GM13977 (cell line): ENCODE measurements around the gene RIBC1.

Experiments
- DNase-seq: peaks from one replicate; pipeline ENCODE4 v3.0.0; 2012; ENCODE audit warnings: low spot score
- in situ Hi-C: fragments of 300-500 bp; cut with MboI; formaldehyde crosslinking; loops from one replicate; pipeline ENCODE4 v1.12.0; 2022; ENCODE audit warnings: low sequenced_read_pairs, low pct_unique_long_range_greater_than_20kb, mixed read lengths, inconsistent platforms; ENCODE audit not compliant: unreplicated experiment
- TF ChIP-seq, protein P1 (sequence below): IDR thresholded peaks from 2 replicates; pipeline ENCODE4 v1.5.1; 2012; ENCODE audit warnings: mild to moderate bottlenecking, control low read depth; ENCODE audit not compliant: insufficient read depth; ENCODE audit errors: extremely low read depth, missing control alignments

RIBC1 gene

DNA sequence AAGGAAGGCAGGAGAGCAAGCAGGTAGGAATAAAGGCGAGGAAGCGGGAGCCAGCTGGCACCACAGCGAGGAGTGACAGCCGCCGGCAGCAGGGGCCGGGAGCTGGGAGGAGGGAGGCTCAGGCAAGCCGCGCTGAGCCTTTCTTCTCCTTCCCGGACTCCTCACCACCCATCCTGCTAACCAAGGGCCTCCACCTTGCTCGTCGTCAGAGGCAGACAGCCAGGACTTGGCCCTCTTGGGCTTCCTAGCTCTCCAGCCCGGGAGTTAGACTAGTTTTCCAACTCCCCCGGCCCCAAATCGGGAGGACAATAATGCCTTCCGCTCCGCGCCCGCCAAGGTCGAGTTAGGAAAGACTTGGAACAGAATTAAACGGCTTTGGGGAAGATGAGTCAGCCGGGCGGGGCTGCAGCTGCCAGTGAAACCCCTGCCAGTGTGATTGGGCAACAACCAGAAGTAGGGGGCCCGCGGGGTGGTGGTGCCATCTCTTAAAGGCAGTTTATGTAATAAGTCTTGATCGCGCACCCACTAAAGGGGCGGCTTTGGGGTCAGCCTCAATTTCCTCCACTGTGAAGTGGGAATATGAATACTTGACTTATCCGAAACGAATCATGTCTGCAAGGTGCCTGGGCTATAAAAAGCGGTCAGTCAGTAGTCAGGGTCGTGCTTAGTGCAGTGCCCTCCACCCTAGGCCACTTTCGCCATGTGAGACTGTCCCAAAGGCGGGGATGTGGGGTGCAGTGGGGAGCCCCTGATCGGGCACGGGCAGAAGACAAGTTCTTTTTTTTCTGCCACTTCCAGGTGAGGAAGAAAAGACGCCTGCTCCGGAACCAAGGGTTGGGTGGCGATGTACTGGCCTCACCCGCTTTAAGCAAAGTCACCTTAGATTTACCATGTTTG, 18.2 kb downstream of the RIBC1 start:
- TF ChIP-seq, protein P1, sequence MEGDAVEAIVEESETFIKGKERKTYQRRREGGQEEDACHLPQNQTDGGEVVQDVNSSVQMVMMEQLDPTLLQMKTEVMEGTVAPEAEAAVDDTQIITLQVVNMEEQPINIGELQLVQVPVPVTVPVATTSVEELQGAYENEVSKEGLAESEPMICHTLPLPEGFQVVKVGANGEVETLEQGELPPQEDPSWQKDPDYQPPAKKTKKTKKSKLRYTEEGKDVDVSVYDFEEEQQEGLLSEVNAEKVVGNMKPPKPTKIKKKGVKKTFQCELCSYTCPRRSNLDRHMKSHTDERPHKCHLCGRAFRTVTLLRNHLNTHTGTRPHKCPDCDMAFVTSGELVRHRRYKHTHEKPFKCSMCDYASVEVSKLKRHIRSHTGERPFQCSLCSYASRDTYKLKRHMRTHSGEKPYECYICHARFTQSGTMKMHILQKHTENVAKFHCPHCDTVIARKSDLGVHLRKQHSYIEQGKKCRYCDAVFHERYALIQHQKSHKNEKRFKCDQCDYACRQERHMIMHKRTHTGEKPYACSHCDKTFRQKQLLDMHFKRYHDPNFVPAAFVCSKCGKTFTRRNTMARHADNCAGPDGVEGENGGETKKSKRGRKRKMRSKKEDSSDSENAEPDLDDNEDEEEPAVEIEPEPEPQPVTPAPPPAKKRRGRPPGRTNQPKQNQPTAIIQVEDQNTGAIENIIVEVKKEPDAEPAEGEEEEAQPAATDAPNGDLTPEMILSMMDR: no peak
- in situ Hi-C loops: loop anchor here (10.0 kb wide), 1 partner anchor 126 kb away; no protein-coding TSS in a partner anchor
- DNase-seq: peak; percentile 14

DNA sequence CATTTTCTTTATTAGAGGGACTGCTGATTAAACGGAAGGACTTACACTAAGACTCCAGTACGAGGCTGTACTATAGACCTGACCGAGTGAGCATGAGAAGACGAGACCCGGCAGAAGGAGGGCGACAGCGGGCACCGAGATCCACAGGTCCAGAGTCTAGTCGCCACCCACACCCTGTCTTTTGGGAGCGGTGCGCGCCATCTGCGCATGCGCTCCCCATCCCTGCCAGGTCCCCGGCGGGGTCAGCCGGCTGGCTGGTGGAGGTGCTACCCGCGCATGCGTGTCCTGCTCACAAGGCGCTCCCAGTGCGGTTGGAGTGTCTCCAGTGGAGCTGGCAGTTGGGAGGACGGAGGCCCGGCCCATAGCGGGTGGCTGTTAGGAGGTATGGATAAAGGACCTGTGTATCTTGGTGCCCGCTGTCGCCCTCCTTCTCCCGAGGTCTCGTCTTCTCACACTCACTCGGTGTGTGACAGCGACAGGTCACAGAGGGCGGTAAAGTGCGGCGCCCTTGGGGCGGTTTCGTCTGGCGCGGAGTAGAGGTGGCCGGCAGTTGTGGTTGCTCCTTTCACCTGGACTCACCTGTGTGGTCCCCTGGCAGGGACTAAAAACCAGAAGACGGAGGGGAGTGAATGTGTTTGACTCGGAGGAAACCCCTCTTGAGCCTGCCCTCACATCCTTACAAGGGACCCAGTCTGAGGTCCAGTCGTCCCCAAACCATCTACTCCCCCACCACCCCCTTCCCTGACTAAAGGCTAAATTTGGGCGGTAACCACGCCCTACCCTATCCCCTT, 19.1 kb downstream of the RIBC1 start:
- in situ Hi-C loops: loop anchor here (10.0 kb wide), 1 partner anchor 127 kb away; no protein-coding TSS in a partner anchor

DNA sequence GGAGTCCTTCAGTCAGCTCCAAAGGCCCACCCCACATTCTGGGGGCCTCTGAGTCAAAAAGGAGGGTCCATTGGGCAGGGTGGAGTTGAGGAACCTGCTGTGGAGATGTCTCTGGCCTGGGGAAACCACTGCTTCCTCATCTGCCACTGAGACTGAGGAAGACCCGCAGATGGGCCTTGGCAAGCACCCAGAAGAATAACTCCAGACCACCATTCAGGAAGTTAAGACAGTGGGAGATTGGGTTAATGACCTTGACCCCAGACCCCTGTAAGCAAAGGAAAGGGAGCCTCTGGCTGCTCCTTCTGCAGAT, 19.6 kb downstream of the RIBC1 start:
- TF ChIP-seq, protein P1: no peak
- DNase-seq: peak; percentile 20
- in situ Hi-C loops: loop anchor here (10.0 kb wide), 1 partner anchor 127 kb away; no protein-coding TSS in a partner anchor

More for the DNA sequence above, 19.1 kb downstream of the RIBC1 start:
- TF ChIP-seq, protein P1: no peak
- peak; percentile 77 for DNase-seq

- TF ChIP-seq, protein P1: peak; percentile 70
- in situ Hi-C loops: loop anchor here (10.0 kb wide), 1 partner anchor 131 kb away; no protein-coding TSS in a partner anchor
- DNase-seq: peak; percentile 56
Observed at GRCh38 chrX:53445977-53446376, 23.3 kb downstream of the RIBC1 start.

GRCh38 chrX:53447441-53447840, 24.8 kb downstream of the RIBC1 start:
- DNase-seq: no peak
- TF ChIP-seq, protein P1: no peak
- in situ Hi-C loops: loop anchor here (10.0 kb wide), 1 partner anchor 133 kb away; no protein-coding TSS in a partner anchor

GRCh38 chrX:53449632-53450031, 27.0 kb downstream of the RIBC1 start:
- in situ Hi-C loops: loop anchor here (10.0 kb wide), 1 partner anchor 135 kb away; no protein-coding TSS in a partner anchor
- TF ChIP-seq, protein P1: no peak
- DNase-seq: no peak
